Measurements from ENCODE around the gene ETV3.
"Not testable (repeated sequence)": the region's sequence is repeated elsewhere in the genome, so short reads cannot be mapped to it uniquely, and the experiment has no call there.

ETV3 gene

GRCh38 chr1:157138220-157139051 is at the start of gene ETV3:
Gene ETV3, minus strand, starts transcription at chr1:157138395. Its CDS starts 2,043 bp downstream, at chr1:157136352.
- Histone ChIP-seq H3K27ac (peak within 1 kb of the TSS; percentile 91), H3K4me3 (ENCODE audit: low read depth in 1 of 2, low read length in 1 of 2) (peak within 1 kb of the TSS; percentile 93 to 96), H3K36me3 (peaks cover 29% of the 10 kb centered on the region), H3K9me3 (no peaks in the 10 kb centered on the region), H3K27me3 (peaks cover 16% of the 10 kb centered on the region), H3K4me1 (ENCODE audit: control insufficient read depth in 1 of 2, insufficient read depth in 1 of 2, low read depth in 1 of 2, low read length in 1 of 2) (peaks cover 18 to 24% of the 10 kb centered on the region in 2 experiments)
- TF ChIP-seq CTCF (IDR thresholded peaks at IDR 0.05): peak; percentile 23

GRCh38 chr1:157186281-157186992 is 48.2 kb upstream of the ETV3 start:
- Histone ChIP-seq H3K9me3 (no peaks in the 10 kb centered on the region), H3K36me3 (no peaks in the 10 kb centered on the region), H3K4me1 (ENCODE audit: control insufficient read depth in 1 of 2, insufficient read depth in 1 of 2, low read depth in 1 of 2, low read length in 1 of 2) (no peaks in the 10 kb centered on the region), H3K27me3 (no peaks in the 10 kb centered on the region), H3K27ac (no peak overlapping the region), H3K4me3 (ENCODE audit: low read depth in 1 of 2, low read length in 1 of 2) (no peak overlapping the region)
- no peak for TF ChIP-seq CTCF (IDR thresholded peaks at IDR 0.05)

- H3K27me3 ChIP-seq: no peaks in the 10 kb centered on the region
- no peak for TF ChIP-seq CTCF (IDR thresholded peaks at IDR 0.05)
These were observed 45.7 kb upstream of the ETV3 start for GRCh38 chr1:157183870-157184269.

GRCh38 chr1:157182371-157182770 is 44.2 kb upstream of the ETV3 start:
- not testable (repeated sequence) for H3K27ac ChIP-seq; H3K27me3 ChIP-seq; H3K9me3 ChIP-seq; H3K36me3 ChIP-seq; H3K4me1 ChIP-seq (ENCODE audit: control insufficient read depth in 1 of 2, insufficient read depth in 1 of 2, low read depth in 1 of 2, low read length in 1 of 2); H3K4me3 ChIP-seq (ENCODE audit: low read depth in 1 of 2, low read length in 1 of 2)

More at GRCh38 chr1:157183870-157184269, 45.7 kb upstream of the ETV3 start:
- Histone ChIP-seq H3K27ac (no peak overlapping the region), H3K4me3 (ENCODE audit: low read depth in 1 of 2, low read length in 1 of 2) (no peak overlapping the region), H3K9me3 (no peaks in the 10 kb centered on the region), H3K4me1 (ENCODE audit: control insufficient read depth in 1 of 2, insufficient read depth in 1 of 2, low read depth in 1 of 2, low read length in 1 of 2) (no peaks in the 10 kb centered on the region), H3K36me3 (no peaks in the 10 kb centered on the region)

GRCh38 chr1:157181790-157182189 is 43.6 kb upstream of the ETV3 start:
- TF ChIP-seq CTCF (IDR thresholded peaks at IDR 0.05): no peak
- Histone ChIP-seq H3K9me3 (no peaks in the 10 kb centered on the region), H3K4me1 (ENCODE audit: control insufficient read depth in 1 of 2, insufficient read depth in 1 of 2, low read depth in 1 of 2, low read length in 1 of 2) (no peaks in the 10 kb centered on the region), H3K27ac (no peak overlapping the region), H3K27me3 (no peaks in the 10 kb centered on the region), H3K4me3 (ENCODE audit: low read depth in 1 of 2, low read length in 1 of 2) (no peak overlapping the region), H3K36me3 (no peaks in the 10 kb centered on the region)

GRCh38 chr1:157181258-157181657 is 43.1 kb upstream of the ETV3 start:
- TF ChIP-seq CTCF (IDR thresholded peaks at IDR 0.05): no peak
- no peak overlapping the region for H3K4me3 ChIP-seq (ENCODE audit: low read depth in 1 of 2, low read length in 1 of 2)
- H3K9me3 ChIP-seq: no peaks in the 10 kb centered on the region
- H3K36me3 ChIP-seq: no peaks in the 10 kb centered on the region
- no peak overlapping the region for H3K27ac ChIP-seq
- no peaks in the 10 kb centered on the region for H3K27me3 ChIP-seq
- no peaks in the 10 kb centered on the region for H3K4me1 ChIP-seq (ENCODE audit: control insufficient read depth in 1 of 2, insufficient read depth in 1 of 2, low read depth in 1 of 2, low read length in 1 of 2)

All from neutrophil (primary cell).